WERI-Rb-1 (cell line): ENCODE results near the gene IL1R1.
"Not testable (repeated sequence)": the region's sequence is repeated elsewhere in the genome, so short reads cannot be mapped to it uniquely, and the experiment has no call there.

Source experiments
- DNase-seq: peaks from one replicate; pipeline ENCODE4 v3.0.0-alpha.2; 2020
- H3K27ac ChIP-seq: fragments of 250-450 bp; sonication (Bioruptor Pico); 2 replicates; pipeline ENCODE4 v1.5.1; 2020; ENCODE audit warnings: mild to moderate bottlenecking, moderate library complexity
- H3K27me3 ChIP-seq: fragments of 250-450 bp; sonication (Bioruptor Pico); 2 replicates; pipeline ENCODE4 v1.5.1; 2021; ENCODE audit warnings: mild to moderate bottlenecking, low read depth, moderate library complexity; ENCODE audit not compliant: insufficient read depth, severe bottlenecking
- H3K36me3 ChIP-seq: fragments of 250-450 bp; sonication (Bioruptor Pico); 2 replicates; pipeline ENCODE4 v1.5.1; 2020; ENCODE audit warnings: mild to moderate bottlenecking, moderate library complexity
- H3K4me3 ChIP-seq: 2 replicates; pipeline ENCODE4 v1.5.1; 2011; ENCODE audit warnings: low read depth, mild to moderate bottlenecking, control low read depth, low read length
- H3K9me3 ChIP-seq: fragments of 250-450 bp; sonication (Bioruptor Pico); 2 replicates; pipeline ENCODE4 v1.5.1; 2021; ENCODE audit warnings: mild to moderate bottlenecking, moderate library complexity; ENCODE audit not compliant: severe bottlenecking
- CTCF ChIP-seq: IDR thresholded peaks from 2 replicates; pipeline ENCODE4 v1.5.1; 2011; ENCODE audit warnings: low read depth, mild to moderate bottlenecking, control low read depth, inconsistent platforms, low read length

Gene IL1R1

GRCh38 chr2:102120701-102121159, 21.8 kb upstream of the IL1R1 start:
- Histone ChIP-seq H3K9me3 (no peaks in the 10 kb centered on the region), H3K27me3 (peaks cover 79% of the 10 kb centered on the region), H3K36me3 (no peaks in the 10 kb centered on the region), H3K27ac (no peak overlapping the region), H3K4me3 (no peak overlapping the region)
- DNase-seq: no peak
- TF ChIP-seq CTCF: no peak

GRCh38 chr2:102122115-102122514, 20.4 kb upstream of the IL1R1 start:
- DNase-seq: no peak
- H3K27ac ChIP-seq: no peak overlapping the region

GRCh38 chr2:102122909-102123308, 19.6 kb upstream of the IL1R1 start:
- peaks cover 72% of the 10 kb centered on the region for H3K27me3 ChIP-seq
- no peaks in the 10 kb centered on the region for H3K36me3 ChIP-seq
- no peak for DNase-seq
- TF ChIP-seq CTCF: no peak
- no peak overlapping the region for H3K4me3 ChIP-seq
- no peaks in the 10 kb centered on the region for H3K9me3 ChIP-seq
- no peak overlapping the region for H3K27ac ChIP-seq

More at GRCh38 chr2:102122115-102122514, 20.4 kb upstream of the IL1R1 start:
- Histone ChIP-seq H3K36me3 (no peaks in the 10 kb centered on the region), H3K4me3 (no peak overlapping the region), H3K27me3 (peaks cover 74% of the 10 kb centered on the region), H3K9me3 (no peaks in the 10 kb centered on the region)
- TF ChIP-seq CTCF: no peak

- H3K27me3 ChIP-seq: peaks cover 78% of the 10 kb centered on the region
- H3K9me3 ChIP-seq, H3K27ac ChIP-seq, H3K4me3 ChIP-seq, H3K36me3 ChIP-seq, DNase-seq: not testable (repeated sequence)
Measured at GRCh38 chr2:102124421-102124820, 18.1 kb upstream of the IL1R1 start.

- no peak for DNase-seq
- no peak for TF ChIP-seq CTCF
- Histone ChIP-seq H3K4me3 (no peak overlapping the region), H3K36me3 (no peaks in the 10 kb centered on the region), H3K9me3 (no peaks in the 10 kb centered on the region), H3K27ac (no peak overlapping the region), H3K27me3 (peaks cover 75% of the 10 kb centered on the region)
Measured at GRCh38 chr2:102126169-102126568, 16.4 kb upstream of the IL1R1 start.

GRCh38 chr2:102126660-102127059, 15.9 kb upstream of the IL1R1 start:
- no peak for DNase-seq
- no peaks in the 10 kb centered on the region for H3K9me3 ChIP-seq
- no peaks in the 10 kb centered on the region for H3K36me3 ChIP-seq
- no peak overlapping the region for H3K27ac ChIP-seq
- no peak for TF ChIP-seq CTCF
- no peak overlapping the region for H3K4me3 ChIP-seq
- peaks cover 74% of the 10 kb centered on the region for H3K27me3 ChIP-seq
